Activated CD8-positive, alpha-beta T cell treated with anti-CD3 and anti-CD28 coated beads for 36 hours (primary cell): ENCODE data around the gene RAB40C. TPM values are rescaled to one million over a fixed set of nuclear protein-coding genes. Genes with fewer than 3 reads are reported as not detected.
A peak's percentile ranks its signal among the peaks of the same experiment; 100 is the strongest.

Experiments
- ATAC-seq: fragments of 200-7000 bp; cut with Tn5 transposase; one replicate; pipeline ENCODE4 v1.10.0; 2021; ENCODE audit warnings: mild to moderate bottlenecking, moderate library complexity
- CTCF ChIA-PET: fragments of 350-600 bp; sonication (Branson Sonifier 250); formaldehyde crosslinking; loops from one replicate; lab custom pipeline; 2021; ENCODE audit warnings: antibody characterized with exemption; lab: Charles Lee
- POLR2A ChIA-PET: fragments of 350-600 bp; sonication (Branson Sonifier 250); formaldehyde crosslinking; loops from one replicate; lab custom pipeline; 2021; ENCODE audit warnings: antibody characterized with exemption; lab: Charles Lee
- DNase-seq: peaks from one replicate; pipeline ENCODE4 v3.0.0-alpha.2; 2020
- H3K27ac Mint-ChIP-seq: one replicate; pipeline ENCODE4 v1.8.0; 2021; ENCODE audit warnings: mild to moderate bottlenecking, mixed read lengths
- H3K27me3 Mint-ChIP-seq: one replicate; pipeline ENCODE4 v1.8.0; 2021; ENCODE audit warnings: mixed read lengths
- H3K36me3 Mint-ChIP-seq: one replicate; pipeline ENCODE4 v1.8.0; 2021; ENCODE audit warnings: low read depth, mixed read lengths
- H3K4me1 Mint-ChIP-seq: one replicate; pipeline ENCODE4 v1.8.0; 2021; ENCODE audit warnings: low read depth, mixed read lengths
- H3K4me3 Mint-ChIP-seq: one replicate; pipeline ENCODE4 v1.8.0; 2021; ENCODE audit warnings: mild to moderate bottlenecking, moderate library complexity, mixed read lengths
- H3K9me3 Mint-ChIP-seq: one replicate; pipeline ENCODE4 v1.8.0; 2021; ENCODE audit warnings: mixed read lengths
- CTCF ChIP-seq: fragments of 200-600 bp; IDR thresholded peaks from one replicate; pipeline ENCODE4 v1.8.0; 2022; ENCODE audit warnings: antibody characterized with exemption, mild to moderate bottlenecking
- intact Hi-C: fragments of 100-400 bp; cut with micrococcal nuclease; formaldehyde crosslinking; loops from one replicate; pipeline ENCODE4 v1.10.0; 2022
- total RNA-seq, 2 experiments: library from RNA; stranded (reverse); gene quantifications; one replicate each; pipeline ENCODE4 v1.2.3, GENCODE V29; 2021

RAB40C gene, protein sequence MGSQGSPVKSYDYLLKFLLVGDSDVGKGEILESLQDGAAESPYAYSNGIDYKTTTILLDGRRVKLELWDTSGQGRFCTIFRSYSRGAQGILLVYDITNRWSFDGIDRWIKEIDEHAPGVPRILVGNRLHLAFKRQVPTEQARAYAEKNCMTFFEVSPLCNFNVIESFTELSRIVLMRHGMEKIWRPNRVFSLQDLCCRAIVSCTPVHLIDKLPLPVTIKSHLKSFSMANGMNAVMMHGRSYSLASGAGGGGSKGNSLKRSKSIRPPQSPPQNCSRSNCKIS
- total RNA-seq: 1 to 10 TPM; 8.1 to 8.8 TPM

DNA sequence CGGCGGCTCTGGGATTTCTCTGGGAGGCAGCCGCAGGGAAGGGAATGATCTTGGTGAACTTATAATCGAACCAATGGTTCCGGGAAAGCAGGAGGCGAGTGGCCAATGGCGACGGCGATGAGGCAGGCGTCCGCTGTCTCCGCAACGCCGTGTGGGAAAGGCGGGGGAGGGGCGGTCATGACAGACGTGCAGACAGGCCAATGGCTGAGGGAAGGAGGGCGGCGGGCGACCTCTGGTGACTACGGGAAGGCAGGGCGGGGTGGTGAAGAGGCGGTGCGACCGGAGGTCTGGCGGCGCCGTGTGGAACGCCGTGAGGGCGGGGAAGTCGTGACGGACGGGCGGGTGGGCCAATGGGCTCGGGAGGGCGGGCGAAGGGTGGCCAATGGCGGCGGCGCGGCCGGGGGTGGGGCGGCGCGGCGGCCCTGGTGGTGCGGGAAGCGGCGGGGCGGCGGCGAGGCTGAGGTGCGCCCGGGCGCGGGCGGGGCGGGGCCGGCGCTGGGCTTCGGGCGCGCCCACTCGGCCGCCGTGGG, at the start of gene RAB40C:
RAB40C (plus strand) TSS at position 409 of the 530 bp plus-strand sequence. CDS start 226 bp downstream, outside the sequence.
- ChIA-PET POLR2A (interaction anchor here (1.5 kb wide), 1 partner anchor 47 kb away, joined by 5 read pairs; the partner anchor contains the start of gene METTL26), CTCF (no interaction called here)
- H3K27me3 Mint-ChIP-seq: no peaks in the 10 kb centered on the region
- peaks cover 13% of the 10 kb centered on the region for H3K36me3 Mint-ChIP-seq
- intact Hi-C loops: loop anchor here (10.0 kb wide), 1 partner anchor 75 kb away; the partner anchor contains the start of gene RHOT2
- H3K4me3 Mint-ChIP-seq: peak within 1 kb of the TSS; percentile 83
- peak; percentile 89 for ATAC-seq
- DNase-seq: peak; percentile 99
- H3K4me1 Mint-ChIP-seq: peaks cover 22% of the 10 kb centered on the region
- no peaks in the 10 kb centered on the region for H3K9me3 Mint-ChIP-seq
- H3K27ac Mint-ChIP-seq: peak within 1 kb of the TSS; percentile 97
- TF ChIP-seq CTCF: no peak

- Mint-ChIP-seq H3K4me1 (no peaks in the 10 kb centered on the region), H3K9me3 (no peaks in the 10 kb centered on the region), H3K36me3 (peaks cover 8% of the 10 kb centered on the region), H3K4me3 (no peak overlapping the region), H3K27me3 (no peaks in the 10 kb centered on the region), H3K27ac (no peak overlapping the region)
- ChIA-PET CTCF (interaction anchor here (0.9 kb wide), 1 partner anchor 26 kb away, joined by 3 read pairs; the partner anchor contains the start of gene NHLRC4), POLR2A (interaction anchor here (2.1 kb wide), 1 partner anchor 10 kb away, joined by 7 read pairs; no protein-coding TSS in a partner anchor)
- no peak for DNase-seq
- no peak for ATAC-seq
- TF ChIP-seq CTCF: no peak
- intact Hi-C loops: no loop called here
These were observed 49.1 kb upstream of the RAB40C start for GRCh38 chr16:540645-541340.

- ChIA-PET CTCF (no interaction called here), POLR2A (interaction anchor here (0.5 to 0.7 kb wide), 2 partner anchors 13 to 42 kb away, joined by 3 read pairs; no protein-coding TSS in a partner anchor)
- no peak overlapping the region for H3K4me3 Mint-ChIP-seq
- H3K9me3 Mint-ChIP-seq: no peaks in the 10 kb centered on the region
- ATAC-seq (no peak), DNase-seq (no peak)
- H3K4me1 Mint-ChIP-seq: no peaks in the 10 kb centered on the region
- no peak overlapping the region for H3K27ac Mint-ChIP-seq
- TF ChIP-seq CTCF: no peak
- no peaks in the 10 kb centered on the region for H3K27me3 Mint-ChIP-seq
- intact Hi-C loops: no loop called here
- peaks cover 8% of the 10 kb centered on the region for H3K36me3 Mint-ChIP-seq
These were observed 46.3 kb upstream of the RAB40C start for GRCh38 chr16:543301-544164.

GRCh38 chr16:544517-544916, 45.3 kb upstream of the RAB40C start:
- POLR2A ChIA-PET: no interaction called here
- Mint-ChIP-seq H3K4me3 (no peak overlapping the region), H3K4me1 (no peaks in the 10 kb centered on the region), H3K27me3 (no peaks in the 10 kb centered on the region), H3K36me3 (peaks cover 6% of the 10 kb centered on the region), H3K27ac (no peak overlapping the region), H3K9me3 (no peaks in the 10 kb centered on the region)
- DNase-seq (no peak), ATAC-seq (no peak)
- TF ChIP-seq CTCF: no peak
- intact Hi-C loops: no loop called here
- CTCF ChIA-PET: no interaction called here
